Mesendoderm (in vitro differentiated cells): Measurements from ENCODE around the gene SNIP1.
"Not testable (repeated sequence)": the region's sequence is repeated elsewhere in the genome, so short reads cannot be mapped to it uniquely, and the experiment has no call there.

Experiments used
- DNase-seq: peaks from one replicate; pipeline ENCODE4 v3.0.0; 2013
- H2AK5ac ChIP-seq: 2 replicates; pipeline ENCODE4 v1.6.1; 2013; ENCODE audit warnings: low read length, inconsistent platforms
- H2BK120ac ChIP-seq: 2 replicates; pipeline ENCODE4 v1.6.1; 2013; ENCODE audit warnings: low read depth, mild to moderate bottlenecking, low read length, moderate library complexity, mixed read lengths
- H2BK15ac ChIP-seq: replicated peaks from 2 replicates; pipeline ENCODE4 v1.6.1; 2013; ENCODE audit warnings: low read depth, mild to moderate bottlenecking, moderate library complexity
- H2BK5ac ChIP-seq: 2 replicates; pipeline ENCODE4 v1.6.1; 2013; ENCODE audit warnings: low read length, inconsistent platforms
- H3K18ac ChIP-seq: 2 replicates; pipeline ENCODE4 v1.6.1; 2013; ENCODE audit warnings: mild to moderate bottlenecking, low read length, mixed read lengths
- H3K23ac ChIP-seq: one replicate; pipeline ENCODE4 v1.6.1; 2013; ENCODE audit warnings: low read length
- H3K27ac ChIP-seq: 2 replicates; pipeline ENCODE4 v1.5.1; 2013; ENCODE audit warnings: low read depth, mild to moderate bottlenecking, inconsistent platforms, low read length, moderate library complexity
- H3K27me3 ChIP-seq: 2 replicates; pipeline ENCODE4 v1.6.1; 2013; ENCODE audit warnings: low read length, control low read depth, mild to moderate bottlenecking, inconsistent platforms; ENCODE audit not compliant: insufficient read depth, poor library complexity
- H3K36me3 ChIP-seq: 2 replicates; pipeline ENCODE4 v1.6.1; 2013; ENCODE audit warnings: low read length, inconsistent platforms; ENCODE audit not compliant: control insufficient read depth, insufficient read depth
- H3K4ac ChIP-seq: one replicate; pipeline ENCODE4 v1.6.1; 2013; ENCODE audit warnings: low read depth, mild to moderate bottlenecking, low read length, moderate library complexity
- H3K4me1 ChIP-seq: 2 replicates; pipeline ENCODE4 v1.6.1; 2013; ENCODE audit warnings: low read depth, low read length, inconsistent platforms; ENCODE audit not compliant: control insufficient read depth
- H3K4me2 ChIP-seq: 2 replicates; pipeline ENCODE4 v1.6.1; 2013; ENCODE audit warnings: low read length
- H3K4me3 ChIP-seq: 2 replicates; pipeline ENCODE4 v1.5.1; 2013; ENCODE audit warnings: mild to moderate bottlenecking, low read length
- H3K56ac ChIP-seq: one replicate; pipeline ENCODE4 v1.6.1; 2013; ENCODE audit warnings: low read length
- H3K79me1 ChIP-seq: 2 replicates; pipeline ENCODE4 v1.6.1; 2013; ENCODE audit warnings: low read length, inconsistent platforms
- H3K79me2 ChIP-seq: 2 replicates; pipeline ENCODE4 v1.6.1; 2013; ENCODE audit warnings: mild to moderate bottlenecking, low read length; ENCODE audit not compliant: control insufficient read depth, insufficient read depth
- H3K9ac ChIP-seq: 2 replicates; pipeline ENCODE4 v1.6.1; 2013; ENCODE audit warnings: low read length, inconsistent platforms
- H4K5ac ChIP-seq: one replicate; pipeline ENCODE4 v1.6.1; 2013; ENCODE audit warnings: low read length
- H4K8ac ChIP-seq: one replicate; pipeline ENCODE4 v1.6.1; 2013; ENCODE audit warnings: low read depth, mild to moderate bottlenecking, control low read depth, low read length, moderate library complexity
- WGBS: extraction: QIAGEN DNeasy Blood & Tissue Kit; methylation state at CpG from one replicate; pipeline ENCODE4 v1.1.7; 2013; ENCODE audit warnings: low lambda C conversion rate, missing lambda C conversion rate; ENCODE audit not compliant: insufficient coverage; ENCODE audit errors: extremely low coverage; 5-methylcytosine and 5-hydroxymethylcytosine counted together

The SNIP1 gene

GRCh38 chr1:37529888-37530287, 24.2 kb downstream of the SNIP1 start:
- DNase-seq, H3K79me1 ChIP-seq: not testable (repeated sequence)

DNA sequence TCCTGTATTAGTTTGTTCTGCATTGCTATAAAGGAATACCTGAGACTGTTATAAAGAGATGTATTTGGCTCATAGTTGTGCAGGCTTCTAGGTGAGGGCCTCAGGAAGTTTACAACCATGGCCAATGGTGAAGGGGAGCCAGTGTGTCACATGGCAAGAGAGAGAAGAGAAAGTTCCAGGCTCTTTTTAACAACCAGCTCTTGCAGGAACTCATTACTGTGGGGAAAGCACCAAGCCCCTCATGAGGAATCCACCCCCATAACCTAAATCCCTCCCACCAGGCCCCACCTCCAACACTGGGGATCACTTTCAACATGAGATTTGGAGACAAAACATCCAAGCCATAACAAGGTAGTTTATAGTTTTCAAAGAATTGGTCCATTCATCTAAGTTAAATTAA, 34.5 kb downstream of the SNIP1 start:
- H3K4me2 ChIP-seq, result no peak overlapping the region
- H3K79me1 ChIP-seq, result no peaks in the 10 kb centered on the region
- no peaks in the 10 kb centered on the region for H3K36me3 ChIP-seq
- DNase-seq, result no peak
- no peaks in the 10 kb centered on the region for H3K27me3 ChIP-seq
- H3K56ac ChIP-seq, result no peak overlapping the region
- H4K5ac ChIP-seq, result no peak overlapping the region
- no peak overlapping the region for H2BK5ac ChIP-seq
- no peak overlapping the region for H2AK5ac ChIP-seq
- no peak overlapping the region for H3K23ac ChIP-seq
- H3K27ac ChIP-seq, result no peak overlapping the region
- H3K79me2 ChIP-seq, result no peaks in the 10 kb centered on the region
- H3K18ac ChIP-seq, result no peak overlapping the region
- no peak overlapping the region for H3K9ac ChIP-seq
- no peak overlapping the region for H2BK120ac ChIP-seq
- no peak overlapping the region for H3K4me3 ChIP-seq
- H3K4ac ChIP-seq, result no peak overlapping the region
- H4K8ac ChIP-seq, result no peak overlapping the region
- no peak overlapping the region for H2BK15ac ChIP-seq
- H3K4me1 ChIP-seq, result no peaks in the 10 kb centered on the region

More at GRCh38 chr1:37529888-37530287, 24.2 kb downstream of the SNIP1 start:
- not testable (repeated sequence) for H4K5ac ChIP-seq, H3K27ac ChIP-seq, H3K4me2 ChIP-seq, H3K18ac ChIP-seq, H3K27me3 ChIP-seq, H4K8ac ChIP-seq, H3K4ac ChIP-seq, H3K4me3 ChIP-seq, H2AK5ac ChIP-seq, H3K4me1 ChIP-seq, H2BK15ac ChIP-seq, H3K23ac ChIP-seq, H2BK120ac ChIP-seq, H2BK5ac ChIP-seq, H3K9ac ChIP-seq, H3K79me2 ChIP-seq, H3K56ac ChIP-seq, H3K36me3 ChIP-seq
- no CpG with 5 or more reads among the region's 1 CpG for WGBS

DNA sequence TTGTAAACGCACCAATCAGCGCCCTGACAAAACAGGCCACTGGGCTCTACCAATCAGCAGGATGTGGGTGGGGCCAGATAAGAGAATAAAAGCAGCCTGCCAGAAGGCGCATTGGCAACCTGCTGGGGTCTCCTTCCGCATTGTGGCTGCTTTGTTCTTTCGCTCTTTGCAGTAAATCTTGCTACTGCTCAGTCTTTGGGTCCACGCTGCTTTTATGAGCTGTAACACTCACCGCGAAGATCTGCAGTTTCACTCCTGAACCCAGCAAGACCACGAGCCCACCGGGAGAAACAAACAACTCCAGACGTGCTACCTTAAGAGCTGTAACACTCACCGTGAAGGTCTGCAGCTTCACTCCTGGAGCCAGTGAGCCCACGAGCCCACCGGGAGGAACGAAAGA, 35.2 kb downstream of the SNIP1 start:
- not testable (repeated sequence) for H2BK15ac ChIP-seq, DNase-seq, H3K36me3 ChIP-seq, H3K4ac ChIP-seq, H3K56ac ChIP-seq, H3K23ac ChIP-seq, H4K8ac ChIP-seq, H3K79me2 ChIP-seq, H3K79me1 ChIP-seq, H3K4me2 ChIP-seq, H3K9ac ChIP-seq, H2BK120ac ChIP-seq, H3K4me1 ChIP-seq, H2AK5ac ChIP-seq, H3K18ac ChIP-seq, H3K4me3 ChIP-seq, H3K27me3 ChIP-seq, H4K5ac ChIP-seq, H2BK5ac ChIP-seq, H3K27ac ChIP-seq
- no CpG with 5 or more reads among the region's 15 CpGs for WGBS

- H3K4me2 ChIP-seq, result not testable (repeated sequence)
Observed at GRCh38 chr1:37518241-37518640, 35.9 kb downstream of the SNIP1 start.

GRCh38 chr1:37517569-37517968, 36.5 kb downstream of the SNIP1 start:
- Histone ChIP-seq H3K4me3 (no peak overlapping the region), H3K4ac (no peak overlapping the region), H2BK15ac (no peak overlapping the region), H2BK120ac (no peak overlapping the region), H3K18ac (no peak overlapping the region), H4K5ac (no peak overlapping the region), H3K27me3 (no peaks in the 10 kb centered on the region), H2BK5ac (no peak overlapping the region), H3K79me2 (no peaks in the 10 kb centered on the region), H3K27ac (no peak overlapping the region), H3K9ac (no peak overlapping the region), H3K56ac (no peak overlapping the region), H4K8ac (no peak overlapping the region), H3K4me1 (peaks cover 3% of the 10 kb centered on the region), H3K23ac (no peak overlapping the region), H3K36me3 (no peaks in the 10 kb centered on the region), H3K4me2 (no peak overlapping the region), H2AK5ac (no peak overlapping the region), H3K79me1 (peaks cover 3% of the 10 kb centered on the region)
- no peak for DNase-seq
- no CpG with 5 or more reads among the region's 1 CpG for WGBS

More at GRCh38 chr1:37518241-37518640, 35.9 kb downstream of the SNIP1 start:
- not testable (repeated sequence) for H3K9ac ChIP-seq, H3K4ac ChIP-seq, H3K4me1 ChIP-seq, H3K4me3 ChIP-seq, H3K18ac ChIP-seq, H2AK5ac ChIP-seq, H2BK15ac ChIP-seq, H3K23ac ChIP-seq, H2BK5ac ChIP-seq, H3K56ac ChIP-seq, H4K8ac ChIP-seq, H3K36me3 ChIP-seq, H3K79me2 ChIP-seq, H3K79me1 ChIP-seq, H3K27ac ChIP-seq, DNase-seq, H3K27me3 ChIP-seq, H4K5ac ChIP-seq, H2BK120ac ChIP-seq
- WGBS, result no CpG with 5 or more reads among the region's 31 CpGs

DNA sequence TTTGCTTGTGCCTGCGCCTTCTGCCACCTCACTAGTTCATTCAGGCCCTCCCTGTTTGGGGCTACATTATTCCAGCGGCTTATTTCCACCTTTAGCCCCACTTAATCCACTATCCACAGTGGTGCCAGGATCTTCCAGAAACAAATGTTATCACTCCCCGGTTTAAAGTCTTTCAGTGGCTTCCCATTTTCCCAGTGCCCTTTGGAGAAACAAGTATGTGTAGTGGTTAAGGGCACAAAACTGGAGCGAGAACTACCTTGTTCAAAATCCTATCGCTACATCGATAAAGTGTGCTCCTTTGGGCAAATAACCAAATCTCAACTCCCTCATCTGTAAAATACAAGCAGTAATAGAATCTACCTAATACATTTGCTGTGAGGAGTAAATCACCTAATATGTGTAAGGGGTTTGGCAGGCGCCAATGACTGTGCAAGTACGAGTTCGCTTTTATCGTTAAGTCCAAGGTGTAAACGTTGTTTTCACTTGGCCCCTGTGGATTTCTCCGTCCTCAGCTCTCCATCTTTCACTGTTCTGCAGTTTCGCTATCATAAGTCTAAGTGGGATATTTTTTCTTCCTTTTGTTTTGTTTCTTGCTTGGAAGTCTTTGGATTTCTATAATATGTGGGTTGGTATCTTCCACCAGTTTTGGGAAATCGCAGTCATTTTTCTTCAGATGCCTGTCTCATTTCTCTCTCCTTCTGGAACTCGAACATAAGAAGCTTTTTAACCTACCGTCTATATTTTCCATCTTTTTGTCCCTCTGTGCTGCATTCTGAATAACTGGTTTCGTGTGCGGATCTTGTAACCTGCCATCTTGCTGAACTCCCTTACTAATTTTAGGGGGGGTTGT, 38.7 kb downstream of the SNIP1 start:
- H3K18ac ChIP-seq, result no peak overlapping the region
- H3K4me1 ChIP-seq, result peaks cover 3% of the 10 kb centered on the region
- no peak for DNase-seq
- H3K9ac ChIP-seq, result peak overlapping the region; percentile 79
- no peak overlapping the region for H2BK120ac ChIP-seq
- H3K4me2 ChIP-seq, result peak overlapping the region; percentile 84
- H3K56ac ChIP-seq, result peak overlapping the region; percentile 92
- no peak overlapping the region for H3K4me3 ChIP-seq
- no peak overlapping the region for H2BK15ac ChIP-seq
- peak overlapping the region; percentile 86 for H3K27ac ChIP-seq
- peak overlapping the region; percentile 87 for H3K4ac ChIP-seq
- no peaks in the 10 kb centered on the region for H3K79me2 ChIP-seq
- no peak overlapping the region for H3K23ac ChIP-seq
- H3K79me1 ChIP-seq, result peaks cover 3% of the 10 kb centered on the region
- H2BK5ac ChIP-seq, result no peak overlapping the region
- H4K8ac ChIP-seq, result no peak overlapping the region
- H3K36me3 ChIP-seq, result no peaks in the 10 kb centered on the region
- H2AK5ac ChIP-seq, result no peak overlapping the region
- no CpG with 5 or more reads among the region's 18 CpGs for WGBS
- H4K5ac ChIP-seq, result no peak overlapping the region
- no peaks in the 10 kb centered on the region for H3K27me3 ChIP-seq
